Measurements from ENCODE around the gene PSMA1. TPM values are rescaled to one million over a fixed set of nuclear protein-coding genes. Genes with fewer than 3 reads are reported as not detected.

The PSMA1 gene
- polyA plus RNA-seq, 1 experiment = 285 TPM

- H3K27me3 ChIP-seq (ENCODE audit: control insufficient read depth, insufficient read depth, low read length) = peaks cover 3% of the 10 kb centered on the region
- no peaks in the 10 kb centered on the region for H3K9me3 ChIP-seq (ENCODE audit: control insufficient read depth, insufficient read depth, low read length)
- no peak overlapping the region for H3K27ac ChIP-seq (ENCODE audit: low read depth, low read length)
- TF ChIP-seq CTCF (IDR thresholded peaks at IDR 0.05; ENCODE audit: low read depth, low read length) = no peak
- H3K4me3 ChIP-seq (ENCODE audit: low read depth, low read length) = no peak overlapping the region
- DNase-seq (ENCODE audit: low read depth, low spot score) = no peak
- ChIA-PET POLR2A (interaction anchor here (1.2 kb wide), 1 partner anchor 11 kb away, joined by 4 read pairs; no protein-coding TSS in a partner anchor), CTCF (interaction anchor here (0.9 to 1.3 kb wide), 3 partner anchors 21 to 366 kb away, joined by 4 to 5 read pairs (median 4); partner anchors contain the start of gene PSMA1)
Observed at GRCh38 chr11:14541192-14541947, 21.2 kb upstream of the PSMA1 start.

- Histone ChIP-seq H3K4me3 (ENCODE audit: low read depth, low read length) (no peak overlapping the region), H3K27me3 (ENCODE audit: control insufficient read depth, insufficient read depth, low read length) (peaks cover 3% of the 10 kb centered on the region), H3K27ac (ENCODE audit: low read depth, low read length) (no peak overlapping the region), H3K9me3 (ENCODE audit: control insufficient read depth, insufficient read depth, low read length) (no peaks in the 10 kb centered on the region)
- no peak for DNase-seq (ENCODE audit: low read depth, low spot score)
- ChIA-PET POLR2A (no interaction called here), CTCF (no interaction called here)
- TF ChIP-seq CTCF (IDR thresholded peaks at IDR 0.05; ENCODE audit: low read depth, low read length) = no peak
Observed at GRCh38 chr11:14539982-14540421, 19.8 kb upstream of the PSMA1 start.

GRCh38 chr11:14538926-14539554 is 18.9 kb upstream of the PSMA1 start:
- H3K27ac ChIP-seq (ENCODE audit: low read depth, low read length) = no peak overlapping the region
- no peak overlapping the region for H3K4me3 ChIP-seq (ENCODE audit: low read depth, low read length)
- POLR2A ChIA-PET = no interaction called here
- no peak for DNase-seq (ENCODE audit: low read depth, low spot score)
- CTCF ChIA-PET = interaction anchor here (1.5 kb wide), 1 partner anchor 369 kb away, joined by 8 read pairs; no protein-coding TSS in a partner anchor
- no peaks in the 10 kb centered on the region for H3K9me3 ChIP-seq (ENCODE audit: control insufficient read depth, insufficient read depth, low read length)
- TF ChIP-seq CTCF (IDR thresholded peaks at IDR 0.05; ENCODE audit: low read depth, low read length) = no peak
- peaks cover 3% of the 10 kb centered on the region for H3K27me3 ChIP-seq (ENCODE audit: control insufficient read depth, insufficient read depth, low read length)

- no peak overlapping the region for H3K4me3 ChIP-seq (ENCODE audit: low read depth, low read length)
- no peak for DNase-seq (ENCODE audit: low read depth, low spot score)
- H3K27me3 ChIP-seq (ENCODE audit: control insufficient read depth, insufficient read depth, low read length) = peaks cover 3% of the 10 kb centered on the region
- H3K27ac ChIP-seq (ENCODE audit: low read depth, low read length) = no peak overlapping the region
- H3K9me3 ChIP-seq (ENCODE audit: control insufficient read depth, insufficient read depth, low read length) = no peaks in the 10 kb centered on the region
- CTCF ChIA-PET = interaction anchor here (0.6 to 1.5 kb wide), 2 partner anchors 184 to 369 kb away, joined by 3 to 8 read pairs; no protein-coding TSS in a partner anchor
- no peak for TF ChIP-seq CTCF (IDR thresholded peaks at IDR 0.05; ENCODE audit: low read depth, low read length)
- POLR2A ChIA-PET = no interaction called here
Observed at GRCh38 chr11:14538271-14538925, 18.2 kb upstream of the PSMA1 start.

All from AG04450 (cell line).